ENCODE results near the gene STON2.

Gene STON2

GRCh38 chr14:81222691-81223090, 177.4 kb downstream of the STON2 start:
- TF ChIP-seq, protein P1, sequence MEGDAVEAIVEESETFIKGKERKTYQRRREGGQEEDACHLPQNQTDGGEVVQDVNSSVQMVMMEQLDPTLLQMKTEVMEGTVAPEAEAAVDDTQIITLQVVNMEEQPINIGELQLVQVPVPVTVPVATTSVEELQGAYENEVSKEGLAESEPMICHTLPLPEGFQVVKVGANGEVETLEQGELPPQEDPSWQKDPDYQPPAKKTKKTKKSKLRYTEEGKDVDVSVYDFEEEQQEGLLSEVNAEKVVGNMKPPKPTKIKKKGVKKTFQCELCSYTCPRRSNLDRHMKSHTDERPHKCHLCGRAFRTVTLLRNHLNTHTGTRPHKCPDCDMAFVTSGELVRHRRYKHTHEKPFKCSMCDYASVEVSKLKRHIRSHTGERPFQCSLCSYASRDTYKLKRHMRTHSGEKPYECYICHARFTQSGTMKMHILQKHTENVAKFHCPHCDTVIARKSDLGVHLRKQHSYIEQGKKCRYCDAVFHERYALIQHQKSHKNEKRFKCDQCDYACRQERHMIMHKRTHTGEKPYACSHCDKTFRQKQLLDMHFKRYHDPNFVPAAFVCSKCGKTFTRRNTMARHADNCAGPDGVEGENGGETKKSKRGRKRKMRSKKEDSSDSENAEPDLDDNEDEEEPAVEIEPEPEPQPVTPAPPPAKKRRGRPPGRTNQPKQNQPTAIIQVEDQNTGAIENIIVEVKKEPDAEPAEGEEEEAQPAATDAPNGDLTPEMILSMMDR (IDR thresholded peaks at IDR 0.05; ENCODE audit: extremely low read depth, insufficient read depth, missing control alignments), result no peak
- no peak for DNase-seq (ENCODE audit: low spot score)
- in situ Hi-C loops (cut with MboI; ENCODE audit: low pct_unique_long_range_greater_than_20kb, low sequenced_read_pairs, unreplicated experiment), result no loop called here

- TF ChIP-seq, protein P1 (IDR thresholded peaks at IDR 0.05; ENCODE audit: extremely low read depth, insufficient read depth, missing control alignments), result no peak
- in situ Hi-C loops (cut with MboI; ENCODE audit: low pct_unique_long_range_greater_than_20kb, low sequenced_read_pairs, unreplicated experiment), result no loop called here
These were observed 178.0 kb downstream of the STON2 start for GRCh38 chr14:81222126-81222525.

GRCh38 chr14:81221579-81222102, 178.5 kb downstream of the STON2 start:
- no peak for DNase-seq (ENCODE audit: low spot score)
- TF ChIP-seq, protein P1 (IDR thresholded peaks at IDR 0.05; ENCODE audit: extremely low read depth, insufficient read depth, missing control alignments), result no peak
- in situ Hi-C loops (cut with MboI; ENCODE audit: low pct_unique_long_range_greater_than_20kb, low sequenced_read_pairs, unreplicated experiment), result no loop called here

More at GRCh38 chr14:81222126-81222525, 178.0 kb downstream of the STON2 start:
- no peak for DNase-seq (ENCODE audit: low spot score)

DNA sequence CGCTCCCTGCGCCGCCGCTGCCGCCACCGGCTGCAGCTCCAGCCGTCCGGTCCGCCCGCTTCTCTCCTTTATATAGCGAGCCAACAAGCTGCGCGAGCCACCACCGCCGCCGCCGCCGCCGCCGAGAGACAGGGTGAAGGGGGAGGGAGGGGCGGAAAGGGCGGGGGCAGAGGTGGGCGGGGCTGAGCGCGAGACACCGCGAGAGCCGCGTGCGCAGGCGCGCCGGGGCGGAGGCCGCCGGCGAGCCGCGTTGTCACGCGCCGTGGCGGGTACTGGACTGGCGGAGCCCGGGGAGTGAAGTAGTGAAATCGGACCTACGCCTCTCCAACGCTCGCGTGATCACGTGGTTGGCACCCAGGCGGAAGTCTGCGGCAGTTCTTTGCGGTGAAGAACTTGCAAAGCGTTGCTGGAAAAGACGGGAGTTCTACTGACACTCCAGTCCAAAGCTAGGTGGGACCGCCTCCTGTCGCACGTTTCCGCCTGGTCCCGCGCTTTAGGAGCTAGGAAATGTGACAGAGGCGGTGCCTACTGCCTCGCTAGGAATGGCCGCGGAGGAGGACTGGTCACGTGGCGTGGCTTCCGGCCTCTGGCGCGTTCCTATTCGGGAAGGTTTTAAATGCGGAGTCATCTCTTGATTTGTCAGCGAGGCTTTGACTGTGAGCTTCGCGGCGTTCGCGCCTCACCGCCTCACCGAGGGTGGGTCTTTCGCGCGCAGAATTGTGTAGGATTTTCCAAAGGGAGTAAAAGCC, 179.1 kb downstream of the STON2 start, which contains the start of gene GTF2A1:
GTF2A1 (minus strand) TSS at position 130 of the 749 bp plus-strand sequence. CDS start 441 bp downstream, outside the sequence.
- TF ChIP-seq, protein P1 (IDR thresholded peaks at IDR 0.05; ENCODE audit: extremely low read depth, insufficient read depth, missing control alignments), result no peak
- in situ Hi-C loops (cut with MboI; ENCODE audit: low pct_unique_long_range_greater_than_20kb, low sequenced_read_pairs, unreplicated experiment), result no loop called here
- peak; percentile 93 for DNase-seq (ENCODE audit: low spot score)

GRCh38 chr14:81220580-81220829, 179.6 kb downstream of the STON2 start:
- TF ChIP-seq, protein P1 (IDR thresholded peaks at IDR 0.05; ENCODE audit: extremely low read depth, insufficient read depth, missing control alignments), result no peak
- in situ Hi-C loops (cut with MboI; ENCODE audit: low pct_unique_long_range_greater_than_20kb, low sequenced_read_pairs, unreplicated experiment), result no loop called here

DNA sequence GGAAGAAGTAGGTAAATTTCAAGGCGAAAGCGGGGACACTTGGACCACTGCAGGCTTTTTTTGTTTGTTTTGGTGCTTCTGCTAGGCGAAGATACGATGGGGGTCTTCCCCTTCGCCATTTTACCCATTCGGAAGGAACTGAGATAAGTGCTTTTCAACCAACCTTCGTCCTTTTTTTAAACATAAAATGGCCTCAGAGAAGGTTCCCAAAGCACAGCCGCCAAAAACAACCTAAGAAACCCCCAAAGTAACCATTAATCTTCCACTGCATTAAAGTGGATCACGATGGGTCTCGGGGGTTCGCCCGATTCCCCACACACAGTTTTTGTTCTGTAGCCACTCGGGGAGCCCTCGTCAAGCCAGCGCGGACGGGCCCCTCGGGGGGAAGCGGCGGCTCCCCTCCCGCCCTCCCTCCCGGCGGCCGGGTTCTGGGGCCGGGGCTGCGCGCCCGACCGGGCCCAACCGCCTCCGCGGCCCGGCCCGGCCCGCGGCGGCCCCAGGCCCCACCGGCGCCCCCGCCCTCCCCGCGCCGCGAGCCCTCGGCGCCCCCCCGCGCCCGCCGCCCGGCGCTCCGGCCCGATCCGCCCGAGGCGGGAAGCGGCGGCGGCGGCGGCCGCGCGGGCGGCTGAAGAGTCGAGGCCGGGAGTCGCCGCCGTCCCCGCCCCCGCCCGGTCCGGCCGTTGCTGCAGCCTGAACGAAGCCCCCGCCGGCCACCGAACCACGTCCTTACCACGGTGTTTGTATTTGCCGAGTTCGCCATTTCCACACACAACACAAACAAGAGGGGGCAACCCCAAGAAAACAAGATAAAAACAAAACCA, 180.2 kb downstream of the STON2 start:
- in situ Hi-C loops (cut with MboI; ENCODE audit: low pct_unique_long_range_greater_than_20kb, low sequenced_read_pairs, unreplicated experiment), result no loop called here
- DNase-seq (ENCODE audit: low spot score), result peak; percentile 47
- TF ChIP-seq, protein P1 (IDR thresholded peaks at IDR 0.05; ENCODE audit: extremely low read depth, insufficient read depth, missing control alignments), result no peak

More at GRCh38 chr14:81220580-81220829, 179.6 kb downstream of the STON2 start:
- DNase-seq (ENCODE audit: low spot score), result no peak

All from GM13977 (cell line).